Measurements from ENCODE around the gene PDE4B. TPM values are rescaled to one million over a fixed set of nuclear protein-coding genes. Genes with fewer than 3 reads are reported as not detected.
A peak's percentile ranks its signal among the peaks of the same experiment; 100 is the strongest.
"Not testable (repeated sequence)": the region's sequence is repeated elsewhere in the genome, so short reads cannot be mapped to it uniquely, and the experiment has no call there.

The PDE4B gene
- total RNA-seq, 2 donors from 2014 or later, result 23.6 to 53.9 TPM

- Mint-ChIP-seq H3K4me3 (peak overlapping the region in 1 of 2 donors; percentile 37), H3K36me3 (ENCODE audit: insufficient read depth in 2 of 2) (peaks cover 0 to 2% of the 10 kb centered on the region in 2 donors), H3K27me3 (ENCODE audit: low read depth) (no peaks in the 10 kb centered on the region), H3K9me3 (peaks cover 2 to 3% of the 10 kb centered on the region in 2 donors), H3K27ac (no peak overlapping the region), H3K4me1 (ENCODE audit: low read depth) (peaks cover 57% of the 10 kb centered on the region)
- peak in 1 of 2 donors; percentile 20 for DNase-seq
- ATAC-seq (replicated peaks in 1 of 2), result peak; percentile 65 to 81
Observed at GRCh38 chr1:66396212-66396890, 603.7 kb downstream of the PDE4B start.

- Mint-ChIP-seq H3K27me3 (ENCODE audit: low read depth) (no peaks in the 10 kb centered on the region), H3K27ac (peak overlapping the region; percentile 2), H3K36me3 (ENCODE audit: insufficient read depth in 2 of 2) (peaks cover 0 to 2% of the 10 kb centered on the region in 2 donors), H3K9me3 (peaks cover 2 to 3% of the 10 kb centered on the region in 2 donors), H3K4me1 (ENCODE audit: low read depth) (peaks cover 65% of the 10 kb centered on the region), H3K4me3 (peak overlapping the region in 1 of 2 donors; percentile 3)
- ATAC-seq (replicated peaks in 1 of 2), result no peak
- no peak for DNase-seq
Observed at GRCh38 chr1:66397192-66397591, 604.5 kb downstream of the PDE4B start.

- Mint-ChIP-seq H3K4me3 (peak overlapping the region; percentile 77 to 84), H3K27ac (peak overlapping the region; percentile 91), H3K4me1 (ENCODE audit: low read depth) (peaks cover 78% of the 10 kb centered on the region), H3K36me3 (ENCODE audit: insufficient read depth in 2 of 2) (peaks cover 0 to 2% of the 10 kb centered on the region in 2 donors), H3K27me3 (ENCODE audit: low read depth) (no peaks in the 10 kb centered on the region), H3K9me3 (peaks cover 0 to 2% of the 10 kb centered on the region in 2 donors)
- ATAC-seq (replicated peaks in 1 of 2) (peak; percentile 81 to 82), DNase-seq (peak; percentile 18 to 20)
Observed at GRCh38 chr1:66399888-66400529, 607.3 kb downstream of the PDE4B start.

GRCh38 chr1:66400660-66401059, 608.0 kb downstream of the PDE4B start:
- DNase-seq, result peak in 1 of 2 donors; percentile 12
- Mint-ChIP-seq H3K4me3 (peak overlapping the region; percentile 77 to 84), H3K36me3 (ENCODE audit: insufficient read depth in 2 of 2) (peaks cover 0 to 2% of the 10 kb centered on the region in 2 donors), H3K4me1 (ENCODE audit: low read depth) (peaks cover 73% of the 10 kb centered on the region), H3K27me3 (ENCODE audit: low read depth) (no peaks in the 10 kb centered on the region), H3K9me3 (peaks cover 0 to 2% of the 10 kb centered on the region in 2 donors), H3K27ac (peak overlapping the region; percentile 91)
- ATAC-seq (replicated peaks in 1 of 2), result peak in 1 of 2 donors; percentile 29

- ATAC-seq (replicated peaks in 1 of 2) (no peak), DNase-seq (no peak)
- H3K4me1 Mint-ChIP-seq (ENCODE audit: low read depth), result peaks cover 67% of the 10 kb centered on the region
- peak overlapping the region; percentile 77 to 84 for H3K4me3 Mint-ChIP-seq
- H3K9me3 Mint-ChIP-seq, result peaks cover 0 to 2% of the 10 kb centered on the region in 2 donors
- no peaks in the 10 kb centered on the region for H3K27me3 Mint-ChIP-seq (ENCODE audit: low read depth)
- peak overlapping the region; percentile 91 for H3K27ac Mint-ChIP-seq
- peaks cover 0 to 2% of the 10 kb centered on the region in 2 donors for H3K36me3 Mint-ChIP-seq (ENCODE audit: insufficient read depth in 2 of 2)
Observed at GRCh38 chr1:66401244-66401643, 608.5 kb downstream of the PDE4B start.

- DNase-seq, result no peak
- ATAC-seq (replicated peaks in 1 of 2), result no peak
- no peak overlapping the region for H3K4me3 Mint-ChIP-seq
- H3K27ac Mint-ChIP-seq, result no peak overlapping the region
- H3K9me3 Mint-ChIP-seq, result peaks cover 0 to 2% of the 10 kb centered on the region in 2 donors
- peaks cover 0 to 2% of the 10 kb centered on the region in 2 donors for H3K36me3 Mint-ChIP-seq (ENCODE audit: insufficient read depth in 2 of 2)
- H3K27me3 Mint-ChIP-seq (ENCODE audit: low read depth), result no peaks in the 10 kb centered on the region
- peaks cover 58% of the 10 kb centered on the region for H3K4me1 Mint-ChIP-seq (ENCODE audit: low read depth)
Observed at GRCh38 chr1:66402194-66402593, 609.5 kb downstream of the PDE4B start.

- H3K27ac Mint-ChIP-seq, result no peak overlapping the region
- H3K36me3 Mint-ChIP-seq (ENCODE audit: insufficient read depth in 2 of 2), result peaks cover 2% of the 10 kb centered on the region in 2 donors
- DNase-seq, result no peak
- no peak overlapping the region for H3K4me3 Mint-ChIP-seq
- peaks cover 53% of the 10 kb centered on the region for H3K4me1 Mint-ChIP-seq (ENCODE audit: low read depth)
- no peaks in the 10 kb centered on the region for H3K27me3 Mint-ChIP-seq (ENCODE audit: low read depth)
- ATAC-seq (replicated peaks in 1 of 2), result no peak
- H3K9me3 Mint-ChIP-seq, result peaks cover 0 to 2% of the 10 kb centered on the region in 2 donors
Observed at GRCh38 chr1:66403007-66403731, 610.5 kb downstream of the PDE4B start.

GRCh38 chr1:66405061-66405460, 612.4 kb downstream of the PDE4B start:
- no peak overlapping the region for H3K27ac Mint-ChIP-seq
- H3K36me3 Mint-ChIP-seq (ENCODE audit: insufficient read depth in 2 of 2), result peaks cover 8 to 12% of the 10 kb centered on the region in 2 donors
- H3K9me3 Mint-ChIP-seq, result peaks cover 8 to 10% of the 10 kb centered on the region in 2 donors
- no peak for ATAC-seq (replicated peaks in 1 of 2)
- no peak overlapping the region for H3K4me3 Mint-ChIP-seq
- H3K4me1 Mint-ChIP-seq (ENCODE audit: low read depth), result peaks cover 34% of the 10 kb centered on the region
- H3K27me3 Mint-ChIP-seq (ENCODE audit: low read depth), result no peaks in the 10 kb centered on the region
- DNase-seq, result no peak

GRCh38 chr1:66411449-66411848, 618.8 kb downstream of the PDE4B start:
- peaks cover 16 to 22% of the 10 kb centered on the region in 2 donors for H3K9me3 Mint-ChIP-seq
- not testable (repeated sequence) for H3K4me3 Mint-ChIP-seq; ATAC-seq (replicated peaks in 1 of 2); DNase-seq; H3K27ac Mint-ChIP-seq; H3K27me3 Mint-ChIP-seq (ENCODE audit: low read depth)
- H3K36me3 Mint-ChIP-seq (ENCODE audit: insufficient read depth in 2 of 2), result peaks cover 7 to 23% of the 10 kb centered on the region in 2 donors
- peaks cover 42% of the 10 kb centered on the region for H3K4me1 Mint-ChIP-seq (ENCODE audit: low read depth)

GRCh38 chr1:66412704-66413103, 620.0 kb downstream of the PDE4B start:
- H3K9me3 Mint-ChIP-seq, result peaks cover 16 to 27% of the 10 kb centered on the region in 2 donors
- no peak overlapping the region for H3K27ac Mint-ChIP-seq
- H3K27me3 Mint-ChIP-seq (ENCODE audit: low read depth), result no peaks in the 10 kb centered on the region
- peaks cover 42% of the 10 kb centered on the region for H3K4me1 Mint-ChIP-seq (ENCODE audit: low read depth)
- no peak overlapping the region for H3K4me3 Mint-ChIP-seq
- no peak for DNase-seq
- peaks cover 13 to 23% of the 10 kb centered on the region in 2 donors for H3K36me3 Mint-ChIP-seq (ENCODE audit: insufficient read depth in 2 of 2)
- no peak for ATAC-seq (replicated peaks in 1 of 2)

GRCh38 chr1:66413136-66413837, 620.6 kb downstream of the PDE4B start:
- peaks cover 20 to 30% of the 10 kb centered on the region in 2 donors for H3K9me3 Mint-ChIP-seq
- ATAC-seq (replicated peaks in 1 of 2), result no peak
- H3K27ac Mint-ChIP-seq, result no peak overlapping the region
- DNase-seq, result no peak
- H3K27me3 Mint-ChIP-seq (ENCODE audit: low read depth), result no peaks in the 10 kb centered on the region
- no peak overlapping the region for H3K4me3 Mint-ChIP-seq
- H3K4me1 Mint-ChIP-seq (ENCODE audit: low read depth), result peaks cover 42% of the 10 kb centered on the region
- H3K36me3 Mint-ChIP-seq (ENCODE audit: insufficient read depth in 2 of 2), result peaks cover 17 to 24% of the 10 kb centered on the region in 2 donors

- Mint-ChIP-seq H3K27me3 (ENCODE audit: low read depth) (no peaks in the 10 kb centered on the region), H3K4me3 (no peak overlapping the region), H3K36me3 (ENCODE audit: insufficient read depth in 2 of 2) (peaks cover 18 to 24% of the 10 kb centered on the region in 2 donors), H3K4me1 (ENCODE audit: low read depth) (peaks cover 42% of the 10 kb centered on the region), H3K9me3 (peaks cover 22 to 30% of the 10 kb centered on the region in 2 donors), H3K27ac (no peak overlapping the region)
- DNase-seq (no peak), ATAC-seq (replicated peaks in 1 of 2) (no peak)
Observed at GRCh38 chr1:66413838-66414175, 621.1 kb downstream of the PDE4B start.

Measured in activated T-cell treated with anti-CD3 and anti-CD28 coated beads, Interleukin-2, amount 50 U/mL, for 72 hours (primary cell).